Lower leg skin (tissue), 4 donors: ENCODE results near the gene EHBP1. TPM values are rescaled to one million over a fixed set of nuclear protein-coding genes. Genes with fewer than 3 reads are reported as not detected.

Source experiments
- DNase-seq, 2 donors: peaks; one replicate each; pipeline ENCODE4 v3.0.0-alpha.2; 2019; ENCODE audit warnings: low spot score in 2 of 2
- H3K4me3 ChIP-seq: fragments of 200-600 bp; sonication (generic); 2 replicates; pipeline ENCODE4 v1.5.1; 2017; ENCODE audit warnings: mild to moderate bottlenecking, low read depth; ENCODE audit not compliant: poor library complexity, severe bottlenecking
- POLR2A ChIP-seq, 2 donors: fragments of 450-650 bp; IDR thresholded peaks; one replicate each; pipeline ENCODE4 v1.6.1; 2016 to 2017; ENCODE audit warnings: antibody characterized with exemption in 2 of 2, mild to moderate bottlenecking in 1 of 2, moderate library complexity in 1 of 2
- WGBS, 2 donors: methylation state at CpG; one replicate each; pipeline ENCODE4 v1.1.5; 2018; 5-methylcytosine and 5-hydroxymethylcytosine counted together
- intact Hi-C: fragments of 100-400 bp; cut with DNase I; formaldehyde crosslinking; loops from one replicate; pipeline ENCODE4 v1.15.0; 2023; ENCODE audit warnings: low total_unique reads
- total RNA-seq, 4 donors: library from RNA; depleted of rRNA; stranded (reverse); fragments of >200 nt; gene quantifications; one replicate each; pipeline ENCODE4 v1.1.0, GENCODE V29; 2016
- TF ChIP-seq, protein P1 (sequence below), 3 donors: fragments of 450-650 bp; IDR thresholded peaks; one replicate each; pipeline ENCODE4 v1.5.1; 2016; ENCODE audit warnings: antibody characterized with exemption in 3 of 3, mild to moderate bottlenecking in 3 of 3, moderate library complexity in 2 of 3

EHBP1 gene
- total RNA-seq, 4 donors from 2014 or later, result 33.8 to 67.8 (median 51.2) TPM

DNA sequence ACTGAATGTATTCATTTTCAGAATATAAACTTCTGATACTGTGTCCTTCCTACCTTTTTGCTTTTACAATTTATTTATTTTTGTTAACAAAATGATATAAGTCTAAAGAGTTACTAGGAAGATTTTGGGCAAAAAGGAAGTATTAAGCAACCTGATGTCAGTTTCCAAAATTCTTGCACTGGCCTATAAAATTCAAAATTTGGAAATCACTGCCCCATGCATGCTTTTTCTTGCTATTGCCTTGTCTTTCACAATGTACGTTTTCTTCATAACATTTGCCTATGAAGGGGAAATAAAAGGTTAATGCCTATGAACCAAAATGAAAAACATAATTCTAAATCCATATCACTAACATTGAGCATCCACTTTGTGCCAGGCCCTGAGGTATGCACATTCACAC, 40.1 kb upstream of the EHBP1 start:
- DNase-seq, result no peak
- WGBS, 2 donors, result 40 to 44% methylated on average over 1 of the region's 1 CpG
- TF ChIP-seq, protein P1, sequence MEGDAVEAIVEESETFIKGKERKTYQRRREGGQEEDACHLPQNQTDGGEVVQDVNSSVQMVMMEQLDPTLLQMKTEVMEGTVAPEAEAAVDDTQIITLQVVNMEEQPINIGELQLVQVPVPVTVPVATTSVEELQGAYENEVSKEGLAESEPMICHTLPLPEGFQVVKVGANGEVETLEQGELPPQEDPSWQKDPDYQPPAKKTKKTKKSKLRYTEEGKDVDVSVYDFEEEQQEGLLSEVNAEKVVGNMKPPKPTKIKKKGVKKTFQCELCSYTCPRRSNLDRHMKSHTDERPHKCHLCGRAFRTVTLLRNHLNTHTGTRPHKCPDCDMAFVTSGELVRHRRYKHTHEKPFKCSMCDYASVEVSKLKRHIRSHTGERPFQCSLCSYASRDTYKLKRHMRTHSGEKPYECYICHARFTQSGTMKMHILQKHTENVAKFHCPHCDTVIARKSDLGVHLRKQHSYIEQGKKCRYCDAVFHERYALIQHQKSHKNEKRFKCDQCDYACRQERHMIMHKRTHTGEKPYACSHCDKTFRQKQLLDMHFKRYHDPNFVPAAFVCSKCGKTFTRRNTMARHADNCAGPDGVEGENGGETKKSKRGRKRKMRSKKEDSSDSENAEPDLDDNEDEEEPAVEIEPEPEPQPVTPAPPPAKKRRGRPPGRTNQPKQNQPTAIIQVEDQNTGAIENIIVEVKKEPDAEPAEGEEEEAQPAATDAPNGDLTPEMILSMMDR (IDR thresholded peaks at IDR 0.05), result no peak
- no peak for TF ChIP-seq POLR2A (IDR thresholded peaks at IDR 0.05)
- intact Hi-C loops, result no loop called here
- H3K4me3 ChIP-seq, result no peak overlapping the region

DNA sequence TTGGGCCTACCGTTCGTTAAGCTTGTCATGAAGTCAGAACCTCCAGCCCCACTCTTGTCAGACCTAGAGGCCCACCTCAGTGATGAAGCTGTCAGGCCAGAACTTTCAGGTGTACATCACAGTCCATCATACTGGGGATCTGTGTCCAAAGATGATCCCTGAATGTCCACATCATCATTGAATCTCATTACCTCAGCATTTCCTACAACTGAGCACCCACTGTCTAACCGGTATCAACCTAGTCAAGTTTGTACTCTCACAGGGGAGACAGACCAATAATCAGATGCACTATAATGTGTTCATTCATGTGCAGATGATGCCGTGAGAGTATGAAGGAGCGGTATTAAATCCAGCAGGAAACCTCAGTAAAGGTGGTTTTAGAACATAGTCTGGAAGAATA, 36.3 kb upstream of the EHBP1 start:
- 77 to 78% methylated on average over 5 of the region's 5 CpGs for WGBS, 2 donors
- no peak overlapping the region for H3K4me3 ChIP-seq
- no peak for DNase-seq
- intact Hi-C loops, result no loop called here
- TF ChIP-seq, protein P1 (IDR thresholded peaks at IDR 0.05), result no peak

DNA sequence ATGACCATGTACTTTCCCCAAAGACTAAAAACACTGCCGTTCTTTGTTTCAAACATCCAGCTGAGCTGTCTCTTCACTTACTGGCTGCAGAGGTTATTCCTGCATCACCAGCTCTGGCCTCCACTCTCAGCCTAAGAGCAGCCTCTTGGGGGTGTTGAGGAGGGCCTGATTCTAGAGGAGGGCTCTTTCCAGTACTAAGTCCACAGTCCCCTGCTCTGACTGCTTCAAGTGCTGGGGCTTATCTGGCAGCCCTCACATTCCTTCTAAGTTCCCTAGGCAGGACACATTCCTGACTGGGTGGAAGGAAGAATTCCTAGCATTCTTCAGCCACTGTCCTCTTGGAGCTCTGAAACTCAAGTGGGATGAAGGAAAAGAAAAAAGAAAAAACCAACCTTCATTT, 32.9 kb upstream of the EHBP1 start:
- no peak for DNase-seq
- 65 to 81% methylated on average over 1 of the region's 1 CpG for WGBS, 2 donors
- TF ChIP-seq POLR2A (IDR thresholded peaks at IDR 0.05), result no peak
- TF ChIP-seq, protein P1 (IDR thresholded peaks at IDR 0.05), result no peak
- H3K4me3 ChIP-seq, result no peak overlapping the region
- intact Hi-C loops, result no loop called here

DNA sequence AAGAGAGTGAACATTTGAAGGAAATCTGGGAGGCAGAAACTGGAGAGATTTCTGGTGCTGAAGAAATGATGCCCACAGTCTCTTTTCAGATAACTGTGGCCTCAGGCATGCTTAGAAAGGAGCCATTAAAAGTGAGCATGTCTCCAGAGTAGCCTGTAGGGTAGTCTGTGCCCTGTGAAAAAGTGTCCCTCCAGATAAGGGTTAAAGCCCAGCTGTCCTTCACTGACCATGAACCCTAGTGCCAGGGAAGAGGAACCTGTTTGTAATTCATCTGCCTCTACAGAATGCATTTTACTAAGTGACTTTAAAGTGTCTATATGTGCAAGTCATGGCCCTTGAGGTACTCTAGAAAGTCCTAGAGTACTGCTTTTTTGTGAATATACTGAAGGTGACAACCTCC, 30.5 kb upstream of the EHBP1 start:
- intact Hi-C loops, result no loop called here
- DNase-seq, result no peak
- TF ChIP-seq, protein P1 (IDR thresholded peaks at IDR 0.05), result no peak
- TF ChIP-seq POLR2A (IDR thresholded peaks at IDR 0.05), result no peak
- no peak overlapping the region for H3K4me3 ChIP-seq

DNA sequence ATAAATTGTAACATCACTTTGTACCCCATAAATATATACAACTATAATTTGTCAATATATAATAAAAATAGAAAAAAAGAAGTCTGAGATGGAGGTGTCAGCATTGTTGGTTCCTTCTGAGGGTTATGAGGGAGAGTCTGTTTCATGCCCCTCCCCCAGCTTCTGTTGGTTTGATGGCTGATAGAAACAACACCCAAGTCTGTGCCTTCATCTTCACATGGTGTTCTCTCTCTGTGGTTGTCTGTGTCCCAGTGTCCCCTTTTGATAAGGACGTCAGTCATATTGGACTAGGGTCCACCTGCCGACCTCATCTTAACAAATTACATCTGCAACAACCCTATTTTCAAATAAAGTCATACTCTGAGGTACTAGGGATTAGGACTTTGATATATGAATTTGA, 20.3 kb upstream of the EHBP1 start:
- no peak overlapping the region for H3K4me3 ChIP-seq
- WGBS, 2 donors, result 85 to 93% methylated on average over 2 of the region's 2 CpGs
- intact Hi-C loops, result no loop called here
- TF ChIP-seq POLR2A (IDR thresholded peaks at IDR 0.05), result no peak
- TF ChIP-seq, protein P1 (IDR thresholded peaks at IDR 0.05), result no peak
- DNase-seq, result no peak

DNA sequence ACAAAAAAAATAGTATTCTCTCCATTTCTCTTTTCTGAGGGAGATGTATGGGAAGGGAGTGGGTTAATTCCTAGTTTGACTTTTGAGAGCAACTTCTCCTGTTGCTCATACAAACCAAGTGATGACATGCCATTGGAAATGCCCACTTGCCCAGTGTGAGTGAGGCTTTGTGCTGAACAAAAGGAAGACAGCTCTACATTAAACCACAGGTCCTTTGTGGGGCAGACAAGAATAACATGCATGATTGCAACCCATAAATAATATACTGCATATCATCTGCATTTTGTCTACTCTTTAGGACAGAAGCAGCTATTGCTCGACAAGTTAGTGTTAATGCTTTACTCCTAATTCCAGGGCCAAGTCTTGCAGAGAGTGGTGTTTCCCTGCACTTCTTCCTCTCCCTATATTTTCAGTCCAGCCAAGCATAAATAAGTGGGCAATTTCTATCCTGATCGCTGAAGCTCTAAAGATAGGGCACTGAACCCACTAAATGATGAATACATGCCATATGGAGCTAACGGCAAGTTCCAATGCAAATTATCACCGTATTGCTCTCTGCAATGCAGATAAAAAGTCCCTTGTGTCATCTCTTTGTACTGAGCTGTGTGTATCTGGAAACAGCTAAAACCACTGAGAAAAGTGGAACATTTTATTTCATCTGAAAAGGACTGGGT, 19.4 kb upstream of the EHBP1 start:
- no peak overlapping the region for H3K4me3 ChIP-seq
- intact Hi-C loops, result no loop called here
- TF ChIP-seq POLR2A (IDR thresholded peaks at IDR 0.05), result no peak
- DNase-seq, result no peak
- 67 to 73% methylated on average over 4 of the region's 4 CpGs for WGBS, 2 donors
